ENCODE data around the gene WDR38.

DNA sequence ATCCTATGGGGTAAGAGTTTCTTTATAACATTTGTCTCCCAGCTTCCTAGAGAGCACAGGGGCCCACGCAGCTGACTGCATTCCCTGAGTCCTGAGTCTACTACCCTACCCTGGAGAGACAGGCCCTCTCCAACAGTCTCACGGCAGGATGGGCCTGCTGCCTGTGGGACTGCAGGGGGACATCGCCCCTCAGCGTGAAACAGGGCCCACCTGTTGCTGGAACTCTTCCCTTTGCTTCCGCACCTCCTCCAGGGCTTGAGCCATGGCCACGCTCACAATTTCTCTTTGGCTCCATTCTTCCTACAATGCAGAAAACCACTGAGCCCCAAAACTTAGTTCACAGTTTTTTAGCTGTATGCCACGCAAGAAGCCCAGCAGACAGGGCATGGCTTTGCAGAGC, 36.9 kb downstream of the WDR38 start:
- TF ChIP-seq POLR2AphosphoS5 (IDR thresholded peaks at IDR 0.05; ENCODE audit: low read depth, low read length) = no peak
- TF ChIP-seq POLR2A (IDR thresholded peaks at IDR 0.05; ENCODE audit: low read depth, low read length) = no peak
- no peak for TF ChIP-seq TAF1 (IDR thresholded peaks at IDR 0.05; ENCODE audit: low read depth, low read length)

Measured in GM12891 (cell line).